Ectodermal cell (in vitro differentiated cells): ENCODE measurements around the gene OR4K5.
"Not testable (repeated sequence)": the region's sequence is repeated elsewhere in the genome, so short reads cannot be mapped to it uniquely, and the experiment has no call there.

ENCODE experiments used
- H3K27ac ChIP-seq: 2 replicates; pipeline ENCODE4 v1.7.0; 2013; ENCODE audit warnings: mild to moderate bottlenecking, low read depth, low read length; ENCODE audit not compliant: insufficient read depth, poor library complexity, severe bottlenecking
- H3K27me3 ChIP-seq: 2 replicates; pipeline ENCODE4 v1.7.0; 2013; ENCODE audit warnings: mild to moderate bottlenecking, low read length; ENCODE audit not compliant: insufficient read depth, control insufficient read depth, poor library complexity, severe bottlenecking
- H3K36me3 ChIP-seq: one replicate; pipeline ENCODE4 v1.7.0; 2013; ENCODE audit warnings: low read length; ENCODE audit not compliant: control insufficient read depth, insufficient read depth
- H3K4me1 ChIP-seq: one replicate; pipeline ENCODE4 v1.7.0; 2013; ENCODE audit warnings: low read length; ENCODE audit not compliant: control insufficient read depth, insufficient read depth
- H3K4me3 ChIP-seq: 2 replicates; pipeline ENCODE4 v1.7.0; 2013; ENCODE audit warnings: low read depth, low read length, control low read depth; ENCODE audit not compliant: insufficient read depth
- H3K9me3 ChIP-seq: 2 replicates; pipeline ENCODE4 v1.7.0; 2013; ENCODE audit warnings: mild to moderate bottlenecking, low read length, moderate library complexity; ENCODE audit not compliant: control insufficient read depth
- WGBS, 2 experiments: methylation state at CpG; one replicate each; pipeline ENCODE4 v1.1.7; 2013; ENCODE audit warnings: missing lambda C conversion rate in 2 of 2; 5-methylcytosine and 5-hydroxymethylcytosine counted together

The OR4K5 gene

GRCh38 chr14:19917955-19918518 is 2.4 kb upstream of the OR4K5 start:
- Histone ChIP-seq H3K4me3 (no peak overlapping the region), H3K27me3 (no peaks in the 10 kb centered on the region), H3K4me1 (no peaks in the 10 kb centered on the region), H3K27ac (no peak overlapping the region), H3K9me3 (peaks cover 37% of the 10 kb centered on the region), H3K36me3 (no peaks in the 10 kb centered on the region)
- 75 to 100% methylated on average over 1 of the region's 1 CpG for WGBS, 2 experiments

DNA sequence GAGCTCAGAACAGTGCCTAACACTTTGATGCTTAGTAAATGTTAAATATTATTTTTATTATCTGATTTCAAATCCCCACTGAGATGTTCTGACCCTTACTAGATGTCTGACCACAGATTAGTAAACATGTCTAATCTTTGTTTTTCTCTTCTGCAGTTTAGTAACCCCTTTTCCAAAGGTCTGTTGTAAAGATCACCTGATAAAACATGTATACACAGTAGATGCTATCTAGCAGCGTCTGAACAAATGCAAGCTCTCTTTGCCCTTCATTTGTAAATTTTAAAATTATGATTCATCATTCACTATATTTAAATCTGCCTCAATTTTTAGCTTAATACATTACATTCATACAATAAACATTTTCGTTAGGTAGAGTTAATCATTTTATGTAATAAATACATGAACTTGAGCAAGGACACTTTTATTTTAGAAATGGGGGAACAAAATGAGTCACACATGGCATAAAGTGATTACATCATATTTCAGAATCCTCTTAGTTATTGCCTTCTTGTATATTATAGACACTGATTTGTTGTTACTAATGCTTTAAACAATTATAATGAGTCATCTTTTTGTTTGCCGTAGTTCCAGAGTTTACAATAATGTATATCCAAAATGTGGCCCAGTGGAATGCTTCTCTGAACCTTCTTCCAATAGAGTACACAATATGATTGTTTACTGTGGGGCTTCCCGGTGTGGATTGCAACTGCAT is 1.7 kb upstream of the OR4K5 start:
- 68 to 75% methylated on average over 3 of the region's 4 CpGs for WGBS, 2 experiments
- H3K27ac ChIP-seq, result no peak overlapping the region
- H3K4me3 ChIP-seq, result no peak overlapping the region
- H3K27me3 ChIP-seq, result no peaks in the 10 kb centered on the region
- H3K4me1 ChIP-seq, result no peaks in the 10 kb centered on the region
- H3K9me3 ChIP-seq, result peaks cover 37% of the 10 kb centered on the region
- H3K36me3 ChIP-seq, result no peaks in the 10 kb centered on the region

DNA sequence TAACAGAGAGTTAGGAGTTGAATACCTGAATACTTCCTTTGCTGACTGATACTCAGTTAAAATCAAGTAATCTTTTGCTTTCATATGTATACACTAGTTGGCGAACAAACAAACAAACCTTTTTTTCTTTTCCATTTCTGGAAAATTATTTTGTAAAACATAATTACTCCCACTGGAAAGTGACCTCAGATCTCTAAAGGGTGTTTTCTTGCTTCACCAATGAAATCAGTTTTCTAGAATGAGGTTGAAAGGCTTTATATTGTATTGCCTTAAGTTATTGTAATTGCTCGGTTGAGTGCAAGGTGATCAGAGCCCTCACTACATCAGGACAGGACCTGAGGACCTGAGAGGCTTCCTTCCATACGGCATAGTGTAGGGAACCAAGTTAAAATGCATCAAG is 10.2 kb downstream of the OR4K5 start, which contains the start of gene OR4K1:
TSS of gene OR4K1 (plus strand) at position 301 of the 400 bp plus-strand sequence. CDS start 4,750 bp downstream, outside the sequence.
- H3K4me1 ChIP-seq, result no peaks in the 10 kb centered on the region
- H3K36me3 ChIP-seq, result no peaks in the 10 kb centered on the region
- no peaks in the 10 kb centered on the region for H3K27me3 ChIP-seq
- peaks cover 30% of the 10 kb centered on the region for H3K9me3 ChIP-seq
- H3K4me3 ChIP-seq, result no peak within 1 kb of the TSS
- no peak within 1 kb of the TSS for H3K27ac ChIP-seq
- WGBS, 2 experiments, result 81 to 89% methylated on average over 2 of the region's 3 CpGs

DNA sequence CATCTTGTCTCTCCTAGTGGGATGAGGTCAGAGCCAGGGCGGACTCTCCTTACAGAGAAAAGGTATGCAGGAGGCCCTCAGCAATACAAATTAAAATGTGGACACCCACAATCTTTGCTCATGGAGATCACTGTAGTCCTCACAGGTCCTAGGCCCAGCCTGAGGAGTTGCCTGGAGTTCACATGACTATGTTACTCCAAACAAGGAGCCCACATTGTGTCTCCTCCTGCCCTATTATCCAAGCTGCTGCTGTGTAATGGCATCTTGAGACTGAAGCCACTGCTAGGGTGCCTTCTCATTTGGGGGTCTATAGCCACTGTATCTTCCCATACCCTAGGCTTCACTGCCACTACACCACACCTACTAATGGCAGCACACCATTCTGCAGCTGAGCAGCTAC is 21.3 kb downstream of the OR4K5 start:
- H3K9me3 ChIP-seq, result peaks cover 14% of the 10 kb centered on the region
- H3K36me3 ChIP-seq, result no peaks in the 10 kb centered on the region
- no peaks in the 10 kb centered on the region for H3K4me1 ChIP-seq
- WGBS, 2 experiments, result 79 to 80% methylated on average over 1 of the region's 1 CpG
- no peak overlapping the region for H3K27ac ChIP-seq
- H3K4me3 ChIP-seq, result no peak overlapping the region
- no peaks in the 10 kb centered on the region for H3K27me3 ChIP-seq

- 74 to 82% methylated on average over 2 to 3 of the region's 3 CpGs for WGBS, 2 experiments
- Histone ChIP-seq H3K36me3 (no peaks in the 10 kb centered on the region), H3K27ac (no peak overlapping the region), H3K27me3 (no peaks in the 10 kb centered on the region), H3K4me3 (no peak overlapping the region), H3K4me1 (no peaks in the 10 kb centered on the region), H3K9me3 (peaks cover 35% of the 10 kb centered on the region)
These were observed 27.1 kb downstream of the OR4K5 start for GRCh38 chr14:19947413-19948090.

DNA sequence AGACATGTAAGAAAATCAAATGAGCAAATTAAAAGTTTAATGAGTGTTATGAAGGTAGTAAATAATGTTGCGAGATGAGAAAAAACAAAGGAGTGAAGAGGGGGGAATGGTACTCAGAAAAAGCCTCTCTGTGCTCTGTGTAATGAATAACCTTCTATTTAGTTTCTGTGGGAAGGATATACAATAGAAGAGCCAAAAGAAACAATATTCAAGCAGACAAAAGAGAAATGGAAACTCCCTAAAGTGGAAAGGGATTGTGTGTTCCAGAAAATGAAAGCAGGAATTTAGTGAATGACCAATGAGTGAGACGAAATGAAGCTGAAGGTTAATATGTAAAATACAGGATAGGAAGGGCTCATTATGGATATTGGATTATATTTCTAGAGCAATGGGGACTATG is 28.8 kb downstream of the OR4K5 start:
- no peaks in the 10 kb centered on the region for H3K36me3 ChIP-seq
- no peaks in the 10 kb centered on the region for H3K27me3 ChIP-seq
- H3K4me3 ChIP-seq, result no peak overlapping the region
- no peak overlapping the region for H3K27ac ChIP-seq
- 73 to 74% methylated on average over 2 of the region's 2 CpGs for WGBS, 2 experiments
- H3K4me1 ChIP-seq, result no peaks in the 10 kb centered on the region
- peaks cover 34% of the 10 kb centered on the region for H3K9me3 ChIP-seq

- H3K27me3 ChIP-seq, H3K9me3 ChIP-seq, H3K36me3 ChIP-seq, H3K27ac ChIP-seq, H3K4me1 ChIP-seq, H3K4me3 ChIP-seq: not testable (repeated sequence)
- WGBS, 2 experiments, result 38 to 45% methylated on average over 2 of the region's 2 CpGs
These were observed 49.3 kb downstream of the OR4K5 start for GRCh38 chr14:19969735-19970134.
